PC-9 (cell line): ENCODE measurements around the gene LEPR.

Experiments
- CTCF ChIP-seq: fragments of 200-600 bp; sonication (generic); conservative IDR thresholded peaks from 2 replicates; pipeline ENCODE4 v1.6.1; 2017; ENCODE audit warnings: mixed run types, antibody characterized with exemption, mild to moderate bottlenecking, moderate library complexity
- EZH2 ChIP-seq: fragments of 200-600 bp; sonication (generic); IDR thresholded peaks from 2 replicates; pipeline ENCODE4 v1.8.0; 2017; ENCODE audit warnings: antibody characterized with exemption, low read depth

- TF ChIP-seq CTCF (no peak), EZH2 (no peak)
Measured at GRCh38 chr1:65409816-65410326, 10.6 kb upstream of the LEPR start.
